Measurements from ENCODE around the gene RRBP1. TPM values are rescaled to one million over a fixed set of nuclear protein-coding genes. Genes with fewer than 3 reads are reported as not detected.

Gene RRBP1, protein sequence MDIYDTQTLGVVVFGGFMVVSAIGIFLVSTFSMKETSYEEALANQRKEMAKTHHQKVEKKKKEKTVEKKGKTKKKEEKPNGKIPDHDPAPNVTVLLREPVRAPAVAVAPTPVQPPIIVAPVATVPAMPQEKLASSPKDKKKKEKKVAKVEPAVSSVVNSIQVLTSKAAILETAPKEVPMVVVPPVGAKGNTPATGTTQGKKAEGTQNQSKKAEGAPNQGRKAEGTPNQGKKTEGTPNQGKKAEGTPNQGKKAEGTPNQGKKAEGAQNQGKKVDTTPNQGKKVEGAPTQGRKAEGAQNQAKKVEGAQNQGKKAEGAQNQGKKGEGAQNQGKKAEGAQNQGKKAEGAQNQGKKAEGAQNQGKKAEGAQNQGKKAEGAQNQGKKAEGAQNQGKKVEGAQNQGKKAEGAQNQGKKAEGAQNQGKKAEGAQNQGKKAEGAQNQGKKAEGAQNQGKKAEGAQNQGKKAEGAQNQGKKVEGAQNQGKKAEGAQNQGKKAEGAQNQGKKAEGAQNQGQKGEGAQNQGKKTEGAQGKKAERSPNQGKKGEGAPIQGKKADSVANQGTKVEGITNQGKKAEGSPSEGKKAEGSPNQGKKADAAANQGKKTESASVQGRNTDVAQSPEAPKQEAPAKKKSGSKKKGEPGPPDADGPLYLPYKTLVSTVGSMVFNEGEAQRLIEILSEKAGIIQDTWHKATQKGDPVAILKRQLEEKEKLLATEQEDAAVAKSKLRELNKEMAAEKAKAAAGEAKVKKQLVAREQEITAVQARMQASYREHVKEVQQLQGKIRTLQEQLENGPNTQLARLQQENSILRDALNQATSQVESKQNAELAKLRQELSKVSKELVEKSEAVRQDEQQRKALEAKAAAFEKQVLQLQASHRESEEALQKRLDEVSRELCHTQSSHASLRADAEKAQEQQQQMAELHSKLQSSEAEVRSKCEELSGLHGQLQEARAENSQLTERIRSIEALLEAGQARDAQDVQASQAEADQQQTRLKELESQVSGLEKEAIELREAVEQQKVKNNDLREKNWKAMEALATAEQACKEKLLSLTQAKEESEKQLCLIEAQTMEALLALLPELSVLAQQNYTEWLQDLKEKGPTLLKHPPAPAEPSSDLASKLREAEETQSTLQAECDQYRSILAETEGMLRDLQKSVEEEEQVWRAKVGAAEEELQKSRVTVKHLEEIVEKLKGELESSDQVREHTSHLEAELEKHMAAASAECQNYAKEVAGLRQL (N-terminal part only)
- polyA plus RNA-seq (ENCODE audit: insufficient read length in 3 of 3) = 100 to 1,000 TPM; 110 to 122 (median 120) TPM

DNA sequence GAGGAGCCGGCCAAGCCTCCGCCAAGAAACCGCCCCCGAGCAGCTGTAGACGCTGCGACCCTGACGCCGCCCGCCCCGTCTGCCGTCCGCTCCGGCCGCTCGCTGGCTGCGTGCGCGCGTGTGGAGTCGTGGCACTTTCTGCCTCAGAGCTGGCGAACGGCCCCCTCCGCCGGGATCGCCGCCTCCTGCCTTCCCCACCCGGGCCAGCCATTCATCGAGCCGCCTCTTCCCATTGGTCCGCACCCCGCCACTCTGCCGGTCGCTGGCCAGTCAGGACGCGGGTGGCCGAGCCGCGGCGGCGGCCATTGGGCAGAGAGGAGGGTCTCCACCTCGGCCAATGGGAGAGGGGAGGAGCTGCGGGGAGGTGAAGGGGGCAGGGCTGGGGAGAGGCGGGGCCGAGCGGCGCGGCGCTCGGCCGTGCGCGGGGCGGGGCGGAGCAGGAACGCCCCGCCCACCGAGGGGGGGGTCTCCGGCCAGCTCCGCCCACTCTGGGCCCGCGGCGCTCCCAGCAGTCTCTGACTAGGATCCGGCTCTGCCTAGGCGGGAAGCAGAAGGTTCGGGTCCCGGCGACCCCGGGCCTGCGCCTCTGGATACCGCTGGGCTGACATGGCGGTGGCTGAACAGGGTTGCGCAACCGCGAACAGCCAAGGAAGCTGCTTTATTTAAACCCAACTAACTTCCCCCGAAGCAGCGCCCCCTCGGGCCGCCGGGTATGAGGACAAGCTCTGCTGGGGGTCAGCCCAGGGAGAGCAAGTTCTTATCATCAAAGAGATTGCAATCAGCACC lies at the start of gene RRBP1:
Gene RRBP1, minus strand, starts transcription at position 140 of the 786 bp plus-strand sequence. CDS start 21,735 bp downstream, outside the sequence.
- peak; percentile 83 to 92 (median 84) for DNase-seq (ENCODE audit: low read depth in 3 of 3, low spot score in 2 of 3)

DNA sequence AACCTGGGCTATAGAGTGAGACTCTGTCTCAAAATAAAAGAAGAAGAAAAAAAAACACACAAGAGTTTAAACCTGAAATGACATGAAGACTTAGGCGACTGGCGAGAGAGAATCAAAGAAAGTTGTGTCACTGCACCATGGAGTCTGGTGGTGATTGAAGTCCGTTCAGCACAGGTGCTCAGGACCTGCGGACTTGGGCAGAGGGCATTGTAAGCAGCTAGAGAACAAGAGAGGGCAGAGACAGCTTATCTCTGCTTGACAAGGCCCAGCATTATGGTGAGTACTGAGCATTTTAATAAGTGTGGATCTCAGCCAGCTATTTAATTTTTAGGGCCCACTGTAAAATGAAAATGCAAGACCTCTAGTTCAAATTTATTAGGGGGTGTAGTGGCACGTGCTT lies 49.2 kb upstream of the RRBP1 start:
- DNase-seq (ENCODE audit: low read depth in 3 of 3, low spot score in 2 of 3) = no peak

DNA sequence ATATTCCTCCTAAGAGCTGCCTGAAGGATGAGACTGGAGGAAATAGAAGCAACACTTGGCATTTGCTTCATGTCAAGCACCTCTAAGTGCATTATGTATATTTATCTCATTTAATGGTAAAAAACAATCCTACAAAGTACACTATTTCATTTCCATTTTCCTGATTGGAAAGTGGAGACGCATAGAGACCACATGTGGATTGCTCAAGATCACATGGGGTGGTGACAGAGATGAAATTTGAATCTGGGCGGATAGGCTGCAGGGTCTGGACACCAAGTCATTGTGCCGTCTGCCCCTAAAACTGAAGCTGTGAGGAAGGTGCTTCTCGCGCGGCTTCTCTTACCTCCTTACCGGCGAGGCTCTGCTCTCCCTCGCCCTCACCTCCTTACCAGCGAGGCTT lies 48.0 kb upstream of the RRBP1 start:
- no peak for DNase-seq (ENCODE audit: low read depth in 3 of 3, low spot score in 2 of 3)

DNA sequence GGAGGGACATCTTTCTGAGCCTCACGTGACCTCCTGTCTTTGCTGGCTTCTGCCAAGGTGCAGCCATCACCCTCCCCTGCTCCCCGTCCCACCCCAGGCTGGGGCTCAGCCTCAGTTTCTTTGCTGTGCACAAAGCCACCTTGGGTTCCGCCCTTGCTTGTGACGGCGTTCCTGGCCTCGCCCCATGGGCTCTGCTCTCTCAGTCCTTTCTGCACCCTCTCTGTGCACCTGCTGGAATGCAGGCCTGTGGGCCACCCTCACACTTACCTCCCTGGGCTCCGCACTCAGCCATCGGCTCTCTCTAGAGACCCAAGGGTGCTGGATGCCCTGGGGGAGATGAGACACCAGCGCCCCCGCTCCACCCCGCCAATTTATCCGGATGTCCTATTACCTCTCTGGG lies 46.0 kb upstream of the RRBP1 start:
- DNase-seq (ENCODE audit: low read depth in 3 of 3, low spot score in 2 of 3) = no peak

DNA sequence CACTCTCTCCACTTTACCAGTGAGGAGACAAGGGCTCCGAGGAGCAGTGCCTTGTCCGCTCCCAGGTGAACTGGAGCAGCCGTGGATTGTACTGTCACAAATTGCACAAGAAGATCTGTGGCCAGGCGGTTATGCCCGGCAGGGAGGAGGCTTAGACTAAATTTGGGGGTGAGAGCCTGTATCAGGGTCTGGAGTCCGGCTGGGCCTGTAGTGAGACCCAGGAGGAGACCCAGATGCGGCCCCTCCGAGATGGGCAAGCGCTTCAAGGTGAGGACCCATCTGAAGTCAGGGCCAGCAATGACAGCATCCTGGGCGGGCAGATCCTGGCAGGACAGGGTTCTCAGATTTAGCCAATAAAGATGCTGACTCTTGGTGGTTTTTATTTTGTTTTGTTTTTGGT lies 45.3 kb upstream of the RRBP1 start:
- DNase-seq (ENCODE audit: low read depth in 3 of 3, low spot score in 2 of 3) = no peak

DNA sequence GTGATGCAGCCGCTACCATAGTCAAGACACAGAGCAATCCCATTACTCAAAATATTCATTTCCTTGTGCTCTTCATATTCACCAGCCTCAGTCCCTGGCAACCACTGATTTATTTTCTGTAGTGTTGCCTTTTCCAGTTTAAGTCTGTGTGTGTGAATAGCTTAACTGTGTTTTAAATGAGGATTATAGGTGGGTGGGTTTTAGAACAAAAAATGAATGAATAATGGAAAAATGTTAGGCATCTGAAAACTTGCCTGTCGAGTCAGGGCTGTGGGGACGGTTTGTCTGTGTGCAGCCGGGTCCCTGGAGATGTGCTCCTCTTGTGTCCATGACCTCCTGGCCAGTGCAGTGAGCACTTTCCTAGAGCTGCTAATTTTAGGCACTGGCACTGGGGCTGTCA lies 44.9 kb upstream of the RRBP1 start:
- no peak for DNase-seq (ENCODE audit: low read depth in 3 of 3, low spot score in 2 of 3)

DNA sequence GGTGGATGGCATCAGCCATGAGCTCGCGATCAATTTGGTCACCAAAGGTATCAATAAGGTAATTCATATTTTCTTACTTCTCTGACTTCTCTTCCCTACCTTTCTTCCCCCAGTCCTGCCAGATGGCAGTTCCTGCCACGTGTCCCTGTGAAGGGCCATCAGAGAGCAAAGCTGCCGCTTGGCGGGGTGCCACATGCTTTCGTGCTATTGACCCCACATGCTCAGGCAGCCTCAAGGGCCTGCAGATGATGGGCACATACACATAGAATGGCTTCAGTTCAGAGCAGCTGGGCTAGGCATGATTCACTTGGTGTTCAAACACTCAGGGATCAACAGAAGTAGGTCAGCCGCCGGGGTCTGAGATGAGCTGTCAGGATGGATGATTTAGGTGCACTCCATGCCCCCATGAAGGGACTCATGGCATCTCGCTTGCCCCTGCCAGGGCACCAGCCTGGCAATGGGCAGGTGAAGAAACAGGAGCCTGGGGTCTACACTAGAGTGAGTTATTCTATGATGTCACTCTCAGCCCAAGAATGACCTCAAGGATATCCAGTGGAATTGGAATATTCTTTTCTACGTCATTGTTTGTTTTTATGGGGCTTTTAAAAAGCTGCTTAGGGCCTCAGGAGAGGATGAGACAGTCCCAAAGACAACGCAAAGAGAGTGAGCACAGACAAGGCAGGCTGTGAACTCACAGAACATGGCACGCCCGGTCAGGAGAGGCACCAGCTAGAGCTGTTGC lies 43.2 kb upstream of the RRBP1 start:
- no peak for DNase-seq (ENCODE audit: low read depth in 3 of 3, low spot score in 2 of 3)

DNA sequence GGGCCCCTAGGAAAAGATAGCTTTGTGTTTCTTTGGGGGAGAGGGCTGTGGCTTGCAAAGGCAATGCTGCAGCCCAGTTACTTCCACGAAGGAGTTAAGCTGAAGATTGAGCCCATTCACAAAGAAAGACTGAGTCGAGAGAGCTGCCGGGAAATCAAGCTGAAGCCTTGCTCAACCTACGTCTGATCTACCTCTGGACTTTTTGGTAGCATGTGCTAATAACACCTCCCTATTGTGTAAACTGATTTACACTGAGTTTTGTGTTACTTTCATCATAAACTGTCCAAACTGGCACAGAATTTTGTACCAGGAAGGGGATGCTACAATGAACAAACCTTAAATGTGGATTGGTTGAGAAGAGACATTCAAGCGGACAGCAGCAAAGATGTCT lies 41.3 kb upstream of the RRBP1 start:
- no peak for DNase-seq (ENCODE audit: low read depth in 3 of 3, low spot score in 2 of 3)

DNA sequence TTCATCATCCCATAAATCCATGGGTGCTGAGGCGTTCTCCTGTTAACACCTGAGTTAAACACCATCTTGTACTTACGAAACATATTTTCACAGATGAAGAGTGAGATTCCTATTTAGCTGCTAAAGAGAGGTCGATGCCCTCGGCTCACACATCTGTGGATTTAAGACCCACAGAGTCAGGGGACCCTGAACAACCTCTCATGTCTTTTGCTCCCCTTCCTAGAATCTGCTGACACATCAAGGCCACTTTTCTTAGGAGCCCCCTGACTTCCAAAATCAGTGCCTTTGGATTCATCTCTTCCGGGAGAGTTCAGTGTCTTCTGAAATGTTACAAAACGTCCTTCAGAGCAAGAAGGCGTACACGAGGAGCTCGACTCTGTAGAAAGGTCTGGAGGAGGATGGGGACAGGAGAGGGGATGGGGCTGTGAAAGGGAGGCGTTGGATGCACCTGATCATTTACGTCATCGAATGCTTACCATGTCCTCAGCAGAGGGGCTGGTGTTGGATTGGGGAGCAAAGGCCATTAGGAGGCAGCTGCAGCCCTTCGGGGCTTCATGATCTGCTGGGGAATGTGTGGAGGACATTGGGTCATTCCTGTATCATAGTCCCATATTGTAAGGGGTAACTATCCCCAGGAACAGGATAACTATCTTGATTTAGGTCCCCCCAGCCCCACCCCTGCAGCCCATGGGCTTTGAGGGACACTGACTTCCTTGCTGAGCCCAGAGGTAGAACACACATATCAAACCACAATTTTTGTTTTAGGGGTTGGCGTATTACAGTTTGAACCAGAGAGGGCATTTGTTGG lies 40.7 kb upstream of the RRBP1 start:
- no peak for DNase-seq (ENCODE audit: low read depth in 3 of 3, low spot score in 2 of 3)

DNA sequence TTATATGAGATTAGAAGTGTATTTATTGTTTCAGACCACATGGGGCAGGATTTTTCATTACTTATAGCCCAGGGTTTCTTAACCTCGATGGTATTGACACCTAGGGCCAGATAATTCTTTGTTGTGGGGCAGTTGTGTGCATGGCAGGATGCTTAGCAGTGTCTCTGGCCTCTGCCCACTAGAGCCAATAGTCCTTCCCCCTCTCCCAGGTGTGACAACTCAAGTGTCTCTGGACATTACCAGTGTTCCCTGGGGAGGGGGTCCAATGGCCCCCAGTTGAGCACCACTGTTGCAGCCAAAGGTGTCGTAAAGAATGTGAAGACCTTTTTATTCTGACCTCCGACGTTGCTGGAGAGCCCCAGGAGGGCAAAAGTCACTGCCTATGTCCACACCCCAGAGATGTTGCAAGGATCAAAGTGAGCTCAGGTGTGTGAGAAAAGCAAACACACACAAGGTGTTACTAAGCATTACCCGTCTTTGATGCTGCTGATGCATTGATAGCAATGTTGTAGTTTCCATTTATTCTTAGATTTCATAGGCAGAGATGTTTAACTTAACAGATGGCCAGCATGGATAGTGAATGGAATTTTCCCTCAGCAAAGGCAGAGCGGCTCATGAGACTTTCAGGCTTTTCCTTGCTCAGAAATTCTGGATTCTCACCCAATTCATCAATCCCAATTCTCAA lies 39.9 kb upstream of the RRBP1 start:
- no peak for DNase-seq (ENCODE audit: low read depth in 3 of 3, low spot score in 2 of 3)

DNA sequence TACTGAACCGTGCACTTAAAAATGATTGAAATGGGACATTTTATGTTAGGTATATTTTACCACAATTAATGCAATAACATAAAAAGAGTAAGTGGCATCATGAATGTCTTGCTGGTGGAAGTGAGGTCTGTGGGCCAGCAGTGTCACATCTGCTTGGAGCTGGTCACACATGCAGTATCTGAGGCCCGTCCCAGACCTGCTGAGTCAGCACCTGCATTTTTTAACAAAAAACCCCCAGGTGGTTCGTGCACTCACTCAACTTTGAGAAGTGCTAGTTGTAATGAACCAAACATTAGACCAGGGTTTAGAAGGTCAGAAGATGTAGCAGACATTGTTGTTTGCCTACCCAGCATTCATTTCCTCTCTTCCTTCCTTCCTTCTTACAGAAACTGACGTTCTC lies 38.7 kb upstream of the RRBP1 start:
- no peak for DNase-seq (ENCODE audit: low read depth in 3 of 3, low spot score in 2 of 3)

DNA sequence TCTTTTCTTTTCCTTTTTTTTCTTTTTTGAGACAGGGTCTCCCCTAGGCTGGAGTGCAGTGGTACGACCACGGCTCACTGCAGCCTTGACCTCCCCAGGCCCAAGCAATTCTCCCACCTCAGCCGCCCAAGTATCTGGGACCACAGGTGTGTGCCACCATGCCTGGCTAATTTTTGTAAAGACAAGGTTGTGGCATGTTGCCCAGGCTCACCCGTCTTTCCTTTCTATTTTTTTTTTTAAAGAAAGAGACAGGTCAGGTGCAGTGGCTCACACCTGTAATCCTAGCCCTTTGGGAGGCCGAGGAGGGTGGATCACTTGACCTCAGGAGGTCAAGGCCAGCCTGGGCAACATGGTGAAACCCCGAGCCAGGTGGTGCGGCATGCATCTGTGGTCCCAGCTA lies 34.3 kb upstream of the RRBP1 start:
- no peak for DNase-seq (ENCODE audit: low read depth in 3 of 3, low spot score in 2 of 3)

DNA sequence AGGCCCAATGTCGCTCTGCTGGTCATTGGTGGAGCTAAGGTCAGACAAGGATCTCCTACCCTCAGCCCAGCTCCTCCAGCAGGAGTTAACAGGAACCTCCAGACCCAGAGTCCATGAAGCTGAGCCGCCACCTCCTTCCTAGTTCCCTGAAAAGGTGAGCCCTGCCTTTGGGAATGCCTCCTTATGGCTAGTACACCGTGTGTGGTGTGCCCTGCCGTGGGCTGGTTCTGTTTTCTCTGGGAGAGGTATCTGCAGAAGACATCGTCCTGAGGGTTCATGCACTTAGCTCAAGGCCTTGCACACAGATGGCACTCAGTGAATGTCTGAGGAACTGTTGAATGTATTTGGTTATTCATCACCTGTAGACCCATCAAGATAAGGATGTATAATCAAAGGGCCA lies 33.0 kb upstream of the RRBP1 start:
- DNase-seq (ENCODE audit: low read depth in 3 of 3, low spot score in 2 of 3) = no peak

DNA sequence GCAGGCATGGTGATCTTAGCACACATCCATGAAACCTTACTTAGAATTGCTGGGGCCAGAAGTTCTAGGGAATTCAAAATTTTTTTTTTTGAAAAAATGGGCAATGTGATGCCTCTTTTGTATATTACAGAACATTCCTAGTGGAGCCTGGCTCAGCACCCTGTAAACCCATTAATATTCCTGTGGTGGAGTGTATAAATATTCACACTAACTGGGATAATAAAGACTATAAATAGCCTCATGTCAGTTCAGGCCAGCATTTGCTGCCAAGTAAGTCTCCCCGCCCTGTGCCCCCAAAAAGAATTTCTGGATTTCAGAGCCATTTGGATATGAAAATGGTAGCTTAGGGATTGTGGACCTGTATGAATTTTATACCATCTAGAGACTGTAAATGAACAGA lies 32.6 kb upstream of the RRBP1 start:
- no peak for DNase-seq (ENCODE audit: low read depth in 3 of 3, low spot score in 2 of 3)

DNA sequence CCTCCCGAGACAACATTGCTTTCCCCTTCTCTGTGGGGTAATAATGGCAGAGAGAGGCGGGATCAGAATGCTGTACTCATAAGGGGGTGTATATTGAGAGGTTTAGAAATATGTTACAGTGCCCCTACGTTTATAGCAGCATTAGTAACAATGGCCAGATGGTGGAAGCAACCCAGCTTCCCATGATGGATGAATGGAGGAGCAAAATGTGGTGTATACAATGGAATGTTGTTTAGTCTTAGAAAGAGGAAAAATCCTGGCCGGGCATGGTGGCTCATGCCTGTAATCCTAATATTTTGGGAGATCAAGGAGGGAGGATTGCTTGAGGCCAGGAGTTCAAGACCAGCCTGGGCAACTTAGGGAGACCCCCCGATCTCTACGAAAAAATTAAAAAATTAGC lies 30.7 kb upstream of the RRBP1 start:
- no peak for DNase-seq (ENCODE audit: low read depth in 3 of 3, low spot score in 2 of 3)

DNA sequence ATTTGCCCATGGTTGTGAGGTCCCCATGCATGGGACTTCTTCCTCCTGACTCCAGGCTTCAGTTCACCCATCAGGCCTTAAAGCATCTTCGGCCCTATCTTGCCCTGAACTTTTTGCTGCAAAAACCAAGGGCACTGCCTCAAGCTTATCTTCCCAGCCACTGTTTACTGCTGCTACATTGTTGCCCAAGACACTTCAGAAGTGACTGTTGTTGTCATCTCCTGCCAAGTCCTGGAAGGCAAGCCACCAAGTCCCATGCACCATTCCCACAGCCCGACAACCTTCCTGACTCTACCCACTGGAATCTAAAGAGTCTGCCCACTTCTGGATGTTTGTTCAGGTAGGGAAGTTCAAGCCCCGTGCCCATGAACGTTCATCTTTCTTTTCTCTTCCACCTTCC lies 30.2 kb upstream of the RRBP1 start:
- DNase-seq (ENCODE audit: low read depth in 3 of 3, low spot score in 2 of 3) = no peak

DNA sequence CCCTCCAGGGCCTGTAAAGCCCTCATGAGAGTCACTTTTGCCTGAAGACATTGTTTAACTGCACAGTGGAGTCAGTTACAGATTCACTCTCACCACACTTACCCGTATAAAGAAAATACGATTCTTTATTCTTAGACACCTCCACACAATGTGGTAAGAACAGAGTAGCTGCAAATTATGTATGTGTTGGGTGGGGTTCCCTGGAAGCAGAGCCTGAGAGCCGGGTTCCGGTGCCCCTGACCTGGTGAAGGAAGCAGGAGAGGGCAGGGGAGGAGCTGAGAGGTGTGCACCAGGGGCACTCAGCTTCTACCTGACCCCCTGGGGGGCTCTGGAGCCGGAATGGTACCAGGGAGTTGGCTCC lies 29.2 kb upstream of the RRBP1 start:
- DNase-seq (ENCODE audit: low read depth in 3 of 3, low spot score in 2 of 3) = no peak
